ENCODE results near the gene NAA10.

DNA sequence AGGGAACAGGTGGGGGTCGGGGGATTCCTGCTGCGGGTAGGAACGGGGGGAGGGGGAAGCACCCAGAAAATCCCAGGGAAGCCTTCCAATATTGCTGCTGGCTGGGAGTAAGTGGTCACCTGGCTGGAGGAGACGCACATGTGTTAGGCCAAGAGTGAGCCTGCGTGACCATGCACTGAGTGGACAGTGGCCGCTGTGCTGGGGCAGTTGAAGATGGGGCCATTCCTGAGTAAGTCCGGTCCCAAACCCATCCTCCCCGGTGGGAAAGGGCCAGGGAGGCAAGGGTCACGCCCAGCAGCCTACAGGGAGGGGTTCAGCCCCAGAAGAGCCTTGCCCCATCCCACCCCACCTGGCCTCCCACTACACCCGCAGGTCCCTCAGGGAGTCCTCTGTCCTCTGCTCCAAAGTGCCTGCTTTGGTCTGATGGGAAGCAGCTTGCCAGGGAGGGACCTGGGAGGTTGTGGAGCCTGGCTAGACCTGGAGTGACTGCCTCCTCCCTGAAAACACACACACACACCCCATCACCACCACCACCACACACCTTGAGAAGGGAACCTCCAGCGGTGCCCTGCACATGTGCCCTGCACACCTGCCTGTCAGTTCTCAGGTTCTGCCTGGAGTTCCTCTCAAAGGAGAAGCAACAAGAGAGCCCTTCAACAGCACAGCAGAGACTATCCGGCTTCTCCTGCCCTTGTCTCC lies 54.9 kb downstream of the NAA10 start:
- TF ChIP-seq, protein P1, sequence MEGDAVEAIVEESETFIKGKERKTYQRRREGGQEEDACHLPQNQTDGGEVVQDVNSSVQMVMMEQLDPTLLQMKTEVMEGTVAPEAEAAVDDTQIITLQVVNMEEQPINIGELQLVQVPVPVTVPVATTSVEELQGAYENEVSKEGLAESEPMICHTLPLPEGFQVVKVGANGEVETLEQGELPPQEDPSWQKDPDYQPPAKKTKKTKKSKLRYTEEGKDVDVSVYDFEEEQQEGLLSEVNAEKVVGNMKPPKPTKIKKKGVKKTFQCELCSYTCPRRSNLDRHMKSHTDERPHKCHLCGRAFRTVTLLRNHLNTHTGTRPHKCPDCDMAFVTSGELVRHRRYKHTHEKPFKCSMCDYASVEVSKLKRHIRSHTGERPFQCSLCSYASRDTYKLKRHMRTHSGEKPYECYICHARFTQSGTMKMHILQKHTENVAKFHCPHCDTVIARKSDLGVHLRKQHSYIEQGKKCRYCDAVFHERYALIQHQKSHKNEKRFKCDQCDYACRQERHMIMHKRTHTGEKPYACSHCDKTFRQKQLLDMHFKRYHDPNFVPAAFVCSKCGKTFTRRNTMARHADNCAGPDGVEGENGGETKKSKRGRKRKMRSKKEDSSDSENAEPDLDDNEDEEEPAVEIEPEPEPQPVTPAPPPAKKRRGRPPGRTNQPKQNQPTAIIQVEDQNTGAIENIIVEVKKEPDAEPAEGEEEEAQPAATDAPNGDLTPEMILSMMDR (IDR thresholded peaks at IDR 0.05), result no peak
- TF ChIP-seq POLR2A (IDR thresholded peaks at IDR 0.05), result no peak
